Activated CD4-positive, alpha-beta T cell treated with anti-CD3 and anti-CD28 coated beads, Interleukin-2, amount 10 ng/mL, durations not matched to agents 24 days and 14 days (primary cell): ENCODE measurements around the gene SCNN1A. TPM values are rescaled to one million over a fixed set of nuclear protein-coding genes. Genes with fewer than 3 reads are reported as not detected.
"Not testable (repeated sequence)": the region's sequence is repeated elsewhere in the genome, so short reads cannot be mapped to it uniquely, and the experiment has no call there.

Source experiments
- DNase-seq: peaks from one replicate; pipeline ENCODE4 v3.0.0; 2022
- H3K27ac Mint-ChIP-seq: one replicate; pipeline ENCODE4 v1.8.0; 2022; ENCODE audit warnings: mild to moderate bottlenecking, mixed read lengths
- H3K27me3 Mint-ChIP-seq: one replicate; pipeline ENCODE4 v1.8.0; 2022; ENCODE audit warnings: mixed read lengths
- H3K36me3 Mint-ChIP-seq: one replicate; pipeline ENCODE4 v1.8.0; 2022; ENCODE audit warnings: low read depth, mild to moderate bottlenecking, mixed read lengths
- H3K4me1 Mint-ChIP-seq: one replicate; pipeline ENCODE4 v1.8.0; 2021; ENCODE audit warnings: mixed read lengths
- H3K4me3 Mint-ChIP-seq: one replicate; pipeline ENCODE4 v1.8.0; 2022; ENCODE audit warnings: mild to moderate bottlenecking, moderate library complexity, mixed read lengths
- H3K9me3 Mint-ChIP-seq: one replicate; pipeline ENCODE4 v1.8.0; 2021; ENCODE audit warnings: mixed read lengths
- intact Hi-C: fragments of 100-400 bp; cut with micrococcal nuclease; formaldehyde crosslinking; loops from one replicate; pipeline ENCODE4 v1.15.1; 2023
- total RNA-seq: library from RNA; stranded (reverse); gene quantifications from 2 replicates; pipeline ENCODE4 v1.2.3, GENCODE V29; 2022

SCNN1A gene
- total RNA-seq, 1 donor from 2014 or later = not detected

GRCh38 chr12:6355491-6356373 lies 19.6 kb downstream of the SCNN1A start:
- Mint-ChIP-seq H3K36me3 (no peaks in the 10 kb centered on the region), H3K4me3 (no peak overlapping the region), H3K9me3 (no peaks in the 10 kb centered on the region), H3K27ac (no peak overlapping the region), H3K4me1 (peaks cover 14% of the 10 kb centered on the region), H3K27me3 (peaks cover 16% of the 10 kb centered on the region)
- intact Hi-C loops = no loop called here
- no peak for DNase-seq

DNA sequence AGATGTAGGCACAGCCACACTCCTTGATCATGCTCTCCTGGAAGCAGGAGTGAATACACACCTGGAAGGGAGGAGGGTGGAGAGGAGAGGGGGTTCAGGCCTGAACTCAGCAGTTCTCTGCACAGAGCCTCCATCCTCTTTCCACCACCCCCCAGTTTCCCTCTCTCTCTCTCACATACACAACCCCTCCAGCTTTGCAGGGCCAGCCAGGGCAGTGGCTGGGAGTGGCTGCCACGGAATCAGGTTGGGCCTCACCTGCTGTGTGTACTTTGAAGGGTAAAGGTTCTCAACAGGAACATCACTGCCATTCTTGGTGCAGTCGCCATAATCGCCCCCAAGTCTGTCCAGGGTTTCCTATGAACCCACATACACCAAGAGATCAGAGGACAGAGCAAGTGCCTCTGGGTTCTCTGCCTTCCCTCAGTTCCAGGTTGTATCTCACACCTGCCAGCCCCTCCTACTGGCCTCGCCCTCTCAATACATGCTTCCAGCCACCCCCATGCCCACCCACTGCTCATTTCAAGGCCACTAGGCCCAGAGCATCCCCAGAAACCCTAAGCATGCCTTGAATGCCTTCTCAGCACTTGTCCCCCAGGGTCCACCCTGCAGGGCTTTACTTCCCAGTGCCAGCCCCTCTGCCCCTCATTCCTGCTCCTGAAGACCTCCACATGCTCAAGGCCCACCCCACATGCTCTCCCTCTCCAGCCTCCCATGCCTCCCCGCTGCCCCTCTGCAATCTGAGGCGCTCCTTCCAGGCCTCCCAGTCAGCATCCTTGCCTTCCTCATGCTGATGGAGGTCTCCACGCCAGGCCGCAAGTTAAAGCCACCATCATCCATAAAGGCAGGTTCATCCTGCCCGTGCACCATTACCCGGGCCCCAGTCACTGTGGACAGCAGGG lies 20.6 kb downstream of the SCNN1A start:
- H3K4me1 Mint-ChIP-seq = peaks cover 14% of the 10 kb centered on the region
- no peaks in the 10 kb centered on the region for H3K36me3 Mint-ChIP-seq
- intact Hi-C loops = no loop called here
- H3K27ac Mint-ChIP-seq = no peak overlapping the region
- no peaks in the 10 kb centered on the region for H3K9me3 Mint-ChIP-seq
- DNase-seq = no peak
- peaks cover 16% of the 10 kb centered on the region for H3K27me3 Mint-ChIP-seq
- H3K4me3 Mint-ChIP-seq = no peak overlapping the region

GRCh38 chr12:6352193-6353173 lies 22.9 kb downstream of the SCNN1A start:
- no peak for DNase-seq
- Mint-ChIP-seq H3K27ac (no peak overlapping the region), H3K9me3 (no peaks in the 10 kb centered on the region), H3K4me3 (no peak overlapping the region), H3K27me3 (peaks cover 16% of the 10 kb centered on the region), H3K36me3 (no peaks in the 10 kb centered on the region), H3K4me1 (peaks cover 16% of the 10 kb centered on the region)
- intact Hi-C loops = no loop called here

- Mint-ChIP-seq H3K27ac (no peak overlapping the region), H3K27me3 (peaks cover 12% of the 10 kb centered on the region), H3K9me3 (peaks cover 3% of the 10 kb centered on the region), H3K4me3 (no peak overlapping the region), H3K36me3 (no peaks in the 10 kb centered on the region), H3K4me1 (peaks cover 18% of the 10 kb centered on the region)
- intact Hi-C loops = no loop called here
- DNase-seq = no peak
Measured at GRCh38 chr12:6351622-6352021, 23.7 kb downstream of the SCNN1A start.

GRCh38 chr12:6347367-6348338 lies 27.7 kb downstream of the SCNN1A start:
- Mint-ChIP-seq H3K27ac (no peak overlapping the region), H3K4me1 (peaks cover 39% of the 10 kb centered on the region), H3K27me3 (peaks cover 7% of the 10 kb centered on the region), H3K9me3 (peaks cover 4% of the 10 kb centered on the region), H3K36me3 (no peaks in the 10 kb centered on the region), H3K4me3 (no peak overlapping the region)
- intact Hi-C loops = no loop called here
- no peak for DNase-seq

DNA sequence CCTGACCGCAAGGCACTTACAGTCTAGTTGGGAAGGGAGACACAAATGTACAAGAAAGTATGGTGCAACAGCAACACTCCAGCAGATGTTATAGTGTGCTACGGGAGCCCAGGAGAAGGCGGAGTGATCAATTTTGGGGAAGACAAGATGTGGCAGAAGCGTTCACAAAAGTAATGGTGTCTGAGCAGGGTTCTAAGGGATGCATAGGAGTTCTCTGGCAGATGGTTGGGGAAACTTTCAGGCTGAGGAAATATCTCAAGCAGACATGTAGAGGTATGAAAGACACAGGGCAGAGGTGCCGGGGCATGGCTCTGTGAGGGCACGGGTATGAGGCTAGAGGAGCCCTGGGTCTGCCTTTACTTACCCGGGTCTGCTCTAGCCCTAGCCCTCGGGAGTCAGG lies 28.4 kb downstream of the SCNN1A start:
- peaks cover 4% of the 10 kb centered on the region for H3K9me3 Mint-ChIP-seq
- no peak overlapping the region for H3K4me3 Mint-ChIP-seq
- H3K36me3 Mint-ChIP-seq = no peaks in the 10 kb centered on the region
- intact Hi-C loops = no loop called here
- peak overlapping the region; percentile 34 for H3K27ac Mint-ChIP-seq
- no peak for DNase-seq
- peaks cover 41% of the 10 kb centered on the region for H3K4me1 Mint-ChIP-seq
- H3K27me3 Mint-ChIP-seq = peaks cover 2% of the 10 kb centered on the region

DNA sequence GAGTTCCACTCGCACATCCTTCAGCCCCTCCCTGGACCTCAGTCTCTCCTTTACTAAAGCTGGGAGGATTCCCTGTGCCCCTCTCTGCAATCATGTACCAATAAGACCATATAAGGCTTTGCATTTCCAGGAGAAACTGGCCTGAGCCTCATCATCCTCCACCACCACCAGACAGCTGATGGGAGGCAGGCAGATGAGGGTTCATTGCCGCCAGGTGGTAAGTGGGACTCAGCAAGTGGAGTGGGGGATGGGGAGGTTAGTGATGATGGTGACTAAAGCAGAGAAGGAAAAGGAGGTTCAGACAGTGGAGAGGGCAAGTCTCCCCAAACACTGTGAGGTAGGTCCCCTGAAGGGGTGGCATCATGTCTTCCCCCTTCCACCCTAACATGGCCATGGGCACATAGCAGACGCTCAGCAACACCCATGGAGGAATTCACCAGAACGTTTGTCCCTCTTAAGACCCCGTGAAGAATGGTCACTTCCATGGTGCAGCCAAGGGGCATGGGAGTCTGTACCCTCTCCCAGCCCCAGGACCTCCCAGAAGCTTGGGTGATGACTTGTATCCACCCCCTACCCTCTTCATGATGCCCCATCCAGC lies 29.0 kb downstream of the SCNN1A start:
- Mint-ChIP-seq H3K9me3 (peaks cover 4% of the 10 kb centered on the region), H3K4me1 (peaks cover 43% of the 10 kb centered on the region), H3K4me3 (no peak overlapping the region), H3K27me3 (peaks cover 2% of the 10 kb centered on the region), H3K36me3 (peaks cover 3% of the 10 kb centered on the region), H3K27ac (no peak overlapping the region)
- intact Hi-C loops = no loop called here
- no peak for DNase-seq

DNA sequence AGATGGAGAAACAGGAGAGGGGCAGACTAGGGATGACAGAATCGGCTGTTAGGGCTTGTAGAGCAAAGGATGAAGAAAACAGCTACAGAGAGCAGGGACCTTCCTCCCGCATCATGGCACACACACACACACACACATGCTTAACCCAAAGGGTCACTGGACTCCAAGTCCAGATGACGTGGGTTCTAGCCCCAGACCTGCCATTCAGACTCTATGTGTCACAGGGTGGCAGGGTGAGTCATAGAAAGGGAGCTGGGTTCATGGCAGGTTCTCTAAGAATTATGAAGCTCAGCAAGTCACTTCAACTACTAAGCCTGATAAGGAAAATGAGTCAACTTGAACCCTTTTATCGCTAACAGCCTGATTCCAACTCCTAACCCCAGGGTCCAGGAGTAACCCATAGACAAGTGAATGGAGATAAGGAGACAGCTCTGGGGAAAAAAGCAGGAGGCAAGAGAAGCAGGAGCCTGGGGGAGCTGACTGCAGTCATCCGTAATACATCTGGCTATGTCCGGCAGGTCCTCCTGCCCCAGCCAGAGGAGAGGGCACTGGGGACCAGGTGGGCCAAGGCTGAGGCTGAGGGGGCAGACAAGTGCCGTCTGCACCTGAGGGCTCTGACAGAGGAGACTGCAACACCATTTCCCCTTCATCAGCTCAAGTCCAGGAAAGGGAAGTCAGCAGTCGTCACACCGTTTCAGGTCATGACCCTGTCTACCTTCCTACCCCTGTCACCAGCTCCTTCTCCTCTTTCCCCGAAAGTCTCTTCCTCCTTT lies 29.9 kb downstream of the SCNN1A start:
- H3K27me3 Mint-ChIP-seq = no peaks in the 10 kb centered on the region
- H3K36me3 Mint-ChIP-seq = peaks cover 5% of the 10 kb centered on the region
- peak; percentile 70 for DNase-seq
- H3K4me3 Mint-ChIP-seq = peak overlapping the region; percentile 18
- H3K9me3 Mint-ChIP-seq = peaks cover 4% of the 10 kb centered on the region
- intact Hi-C loops = no loop called here
- H3K27ac Mint-ChIP-seq = peak overlapping the region; percentile 58
- H3K4me1 Mint-ChIP-seq = peaks cover 45% of the 10 kb centered on the region

- H3K4me3 Mint-ChIP-seq, H3K27me3 Mint-ChIP-seq, DNase-seq, intact Hi-C loops, H3K27ac Mint-ChIP-seq, H3K36me3 Mint-ChIP-seq, H3K9me3 Mint-ChIP-seq: not testable (repeated sequence)
- H3K4me1 Mint-ChIP-seq = peaks cover 45% of the 10 kb centered on the region
Measured at GRCh38 chr12:6344101-6344660, 31.2 kb downstream of the SCNN1A start.

GRCh38 chr12:6343518-6343917 lies 31.8 kb downstream of the SCNN1A start:
- intact Hi-C loops = no loop called here
- H3K4me1 Mint-ChIP-seq = peaks cover 45% of the 10 kb centered on the region
- H3K36me3 Mint-ChIP-seq = peaks cover 5% of the 10 kb centered on the region
- H3K4me3 Mint-ChIP-seq = no peak overlapping the region
- H3K27ac Mint-ChIP-seq = peak overlapping the region; percentile 10
- DNase-seq = no peak
- H3K9me3 Mint-ChIP-seq = peaks cover 4% of the 10 kb centered on the region
- no peaks in the 10 kb centered on the region for H3K27me3 Mint-ChIP-seq

DNA sequence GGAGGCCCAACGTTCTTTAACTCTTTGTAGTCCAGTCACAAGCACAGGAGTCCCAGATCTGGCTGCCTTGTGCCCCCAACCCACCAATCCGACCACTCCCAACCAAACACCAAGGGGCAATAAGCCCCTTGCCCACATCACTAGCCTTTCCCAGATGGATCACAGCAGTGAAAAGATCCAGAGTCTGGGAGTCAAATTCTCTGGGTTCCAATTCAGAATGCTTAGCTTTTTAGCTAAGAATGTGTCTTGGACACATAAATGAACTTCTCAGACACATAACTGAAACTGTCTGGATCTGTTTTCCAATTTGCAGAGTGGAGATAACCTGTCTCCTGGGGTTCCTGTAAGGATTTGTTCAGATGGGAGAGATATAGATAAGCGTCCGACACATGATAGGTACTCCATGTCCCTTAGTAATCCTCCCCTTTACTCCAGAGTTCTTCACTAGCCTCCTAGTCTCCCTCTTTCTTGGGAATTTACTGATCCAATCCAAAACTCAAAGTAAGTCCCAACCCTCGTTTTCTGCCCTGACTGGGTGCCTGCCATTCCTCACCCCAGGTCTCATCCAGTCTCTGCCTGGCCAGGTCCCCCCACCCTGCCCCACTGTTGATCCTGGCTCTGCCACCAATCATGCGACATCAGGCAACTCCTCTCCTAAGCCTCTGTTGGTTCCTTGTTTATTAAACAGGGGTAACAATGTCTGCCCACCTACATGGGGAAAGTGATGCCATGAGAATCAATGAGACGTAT lies 33.0 kb downstream of the SCNN1A start:
- Mint-ChIP-seq H3K27me3 (no peaks in the 10 kb centered on the region), H3K4me1 (peaks cover 43% of the 10 kb centered on the region), H3K36me3 (peaks cover 5% of the 10 kb centered on the region), H3K27ac (no peak overlapping the region), H3K9me3 (peaks cover 4% of the 10 kb centered on the region), H3K4me3 (no peak overlapping the region)
- intact Hi-C loops = loop anchor here (1.0 kb wide), 1 partner anchor 22 kb away; no protein-coding TSS in a partner anchor
- DNase-seq = no peak
